Loucy (cell line): ENCODE measurements around the gene NAV2.

Experiments used
- CTCF ChIP-seq: fragments of 200-600 bp; sonication (generic); conservative IDR thresholded peaks from 2 replicates; pipeline ENCODE4 v1.5.1; 2014; ENCODE audit warnings: mild to moderate bottlenecking, antibody characterized with exemption, low read length
- EZH2phosphoT487 ChIP-seq: fragments of 200-600 bp; IDR thresholded peaks from 2 replicates; pipeline ENCODE4 v1.6.1; 2018; ENCODE audit warnings: antibody characterized with exemption, mild to moderate bottlenecking, moderate library complexity, borderline replicate concordance

GRCh38 chr11:19774329-19774728, 61.7 kb downstream of the NAV2 start:
- TF ChIP-seq CTCF, result no peak
- TF ChIP-seq EZH2phosphoT487, result no peak
